NCI-H2107 (cell line): ENCODE results near the gene SAP130.

ENCODE experiments used
- DNase-seq: peaks from one replicate; lab custom pipeline; 2025; lab: John Stamatoyannopoulos, UW

SAP130 gene

DNA sequence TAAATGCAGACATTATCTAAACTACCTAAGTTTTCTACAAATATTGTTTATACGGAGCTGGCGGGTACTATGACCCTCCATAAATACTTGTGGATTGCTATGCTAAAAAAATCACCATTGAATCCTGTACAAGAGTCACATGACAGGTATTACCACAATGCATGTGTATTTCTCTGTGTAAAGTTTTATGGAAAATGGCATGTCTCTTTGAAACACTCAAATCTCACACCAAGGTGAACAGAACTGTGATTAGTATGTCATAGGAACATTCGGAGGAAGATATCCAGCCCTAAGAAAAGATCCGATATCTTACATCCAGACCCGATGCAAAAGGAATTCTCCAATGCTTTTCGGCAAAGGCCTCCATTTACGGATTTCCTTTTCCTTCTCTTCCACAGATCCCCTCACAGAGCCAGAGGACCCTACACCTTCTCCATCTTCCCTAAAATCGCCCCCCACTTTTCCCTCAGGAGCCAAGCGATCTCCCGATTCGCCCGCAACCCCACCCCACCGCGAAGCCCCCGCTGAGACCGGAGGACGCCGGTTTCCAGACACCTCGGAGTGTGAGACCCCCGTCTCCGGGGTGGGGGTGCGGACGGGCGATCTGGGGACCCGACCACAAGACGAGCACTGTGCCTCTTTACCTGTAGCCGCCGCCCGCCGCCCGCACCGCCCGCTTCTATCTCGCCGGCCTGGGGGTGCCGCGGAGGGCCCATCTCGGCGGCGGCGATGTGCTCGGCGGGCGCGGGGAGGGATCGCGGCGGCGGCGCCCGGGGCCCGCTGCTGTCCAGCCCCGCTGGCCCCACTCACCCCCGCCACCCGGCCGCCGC is 1.2 kb downstream of the SAP130 start:
- DNase-seq, result no peak

DNA sequence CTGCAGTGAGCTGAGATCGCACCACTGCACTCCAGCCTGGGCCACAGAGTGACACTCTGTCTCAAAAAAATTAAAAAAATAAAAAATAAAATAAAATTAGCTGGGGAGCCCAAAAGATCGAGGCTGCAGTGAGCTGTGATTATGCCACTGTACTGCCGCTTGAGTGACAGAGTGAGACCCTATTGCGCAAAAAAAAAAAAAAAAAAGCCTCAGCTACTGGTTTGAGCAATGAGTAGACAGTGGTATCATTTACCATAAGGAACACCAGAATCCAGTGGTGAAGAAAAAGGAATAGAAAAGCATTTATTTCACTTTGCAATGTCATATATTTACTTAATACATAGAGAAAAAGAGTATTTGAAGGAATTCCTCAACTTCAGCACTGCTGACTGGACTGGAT is 3.0 kb downstream of the SAP130 start:
- DNase-seq, result no peak

- DNase-seq, result no peak
Measured at GRCh38 chr2:128017561-128017960, 10.3 kb downstream of the SAP130 start.

DNA sequence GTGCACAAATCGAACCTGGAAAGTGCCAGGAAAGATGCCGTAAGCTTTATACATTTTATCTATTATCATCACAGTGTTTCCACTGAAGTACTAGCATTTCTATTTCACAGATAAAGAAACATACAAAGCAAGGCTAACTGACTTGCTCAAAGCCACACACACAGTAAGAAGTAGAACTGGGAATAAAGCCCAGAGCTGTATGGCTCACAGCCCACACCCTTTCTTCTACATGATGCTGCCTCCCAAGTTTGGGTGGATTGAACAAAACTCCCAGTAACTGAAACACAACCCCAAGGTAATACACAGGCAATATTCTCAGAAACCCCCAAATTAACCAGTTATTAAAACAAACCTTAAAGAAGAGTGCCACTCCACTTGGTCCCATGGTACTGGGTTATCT is 11.2 kb downstream of the SAP130 start:
- no peak for DNase-seq

DNA sequence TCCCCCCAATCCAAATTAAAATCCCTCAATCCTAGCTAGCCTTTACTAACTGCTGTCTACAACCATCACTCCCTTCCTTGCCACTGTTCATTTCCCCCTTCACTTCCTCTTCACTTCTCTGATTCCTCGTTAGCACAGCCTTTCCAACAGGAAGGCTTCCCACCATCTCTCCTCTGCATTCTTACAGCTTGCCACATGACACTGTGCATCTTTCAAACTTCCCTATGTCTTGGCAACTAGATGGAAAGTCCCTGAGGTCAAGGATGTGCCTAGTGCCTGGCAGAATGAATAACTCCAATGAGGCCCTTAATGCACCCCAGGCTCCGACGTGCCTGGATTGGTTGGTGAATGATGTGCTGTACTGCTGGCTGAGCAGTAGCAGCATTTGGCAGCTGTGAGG is 15.2 kb downstream of the SAP130 start:
- DNase-seq, result no peak

DNA sequence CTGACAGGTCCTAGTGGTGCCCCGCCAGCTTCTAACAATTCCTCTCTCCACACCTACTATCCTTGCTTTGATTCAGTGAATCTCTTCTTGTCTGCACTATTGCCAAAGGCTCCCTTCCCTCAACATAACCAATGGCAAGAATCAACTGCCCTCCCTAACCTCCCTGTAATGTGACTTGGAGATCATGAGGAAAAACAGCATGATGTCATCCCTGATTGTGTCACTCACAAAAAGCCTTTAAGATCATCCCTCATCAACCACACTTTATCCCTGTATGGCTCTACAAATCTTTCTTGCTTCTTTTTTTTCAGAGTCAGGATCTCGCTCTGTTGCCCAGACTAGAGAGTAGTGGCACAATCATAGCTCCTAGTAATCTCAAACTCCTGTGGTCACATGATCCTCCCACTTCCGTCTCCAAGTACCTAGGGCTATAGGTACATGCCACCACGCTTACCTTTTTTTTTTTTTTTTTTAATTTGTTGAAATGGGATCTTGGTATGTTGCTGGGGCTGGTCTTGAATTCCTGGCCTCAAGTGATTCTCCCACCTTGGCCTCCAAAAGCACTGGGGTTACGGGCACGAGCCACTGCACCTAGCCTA is 19.7 kb downstream of the SAP130 start:
- DNase-seq, result no peak

GRCh38 chr2:128004509-128004908 is 23.4 kb downstream of the SAP130 start:
- DNase-seq, result no peak

DNA sequence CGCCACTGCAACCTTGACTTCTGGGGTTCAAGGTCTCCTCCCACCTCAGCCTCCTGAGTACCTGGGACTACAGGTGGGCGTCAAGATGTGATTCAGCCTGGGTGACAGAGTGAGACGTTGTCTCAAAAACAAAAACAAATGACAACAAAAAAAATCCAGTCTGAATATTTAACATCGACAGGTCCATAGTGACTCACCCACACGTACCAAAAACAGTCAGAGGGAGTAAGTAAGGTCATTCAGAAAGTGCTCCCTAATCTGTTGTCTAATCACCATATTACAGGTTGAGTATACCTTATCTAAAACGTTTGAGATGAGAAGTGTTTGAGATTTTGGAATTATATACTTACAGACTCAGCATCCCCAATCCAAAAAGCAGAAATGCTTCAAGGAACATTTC is 24.4 kb downstream of the SAP130 start:
- no peak for DNase-seq

DNA sequence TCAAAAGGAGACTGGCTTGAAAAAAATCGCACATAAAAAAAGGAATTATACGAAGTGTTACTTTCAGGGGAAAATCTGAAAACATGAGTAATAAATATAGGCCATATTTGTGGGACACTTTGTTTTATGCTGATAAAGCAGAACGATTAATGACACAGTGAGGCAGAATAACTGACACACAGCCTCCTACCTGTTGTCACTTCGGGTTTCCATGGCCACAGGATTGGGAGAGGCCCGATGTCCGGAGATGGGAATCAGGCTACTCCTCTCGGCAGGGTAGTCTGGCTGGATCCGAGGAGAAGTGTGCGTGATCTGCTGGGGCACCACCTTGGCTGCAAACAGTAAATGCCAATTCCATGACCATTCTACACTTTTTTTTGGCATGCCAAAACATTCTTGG is 31.7 kb downstream of the SAP130 start:
- DNase-seq, result no peak

DNA sequence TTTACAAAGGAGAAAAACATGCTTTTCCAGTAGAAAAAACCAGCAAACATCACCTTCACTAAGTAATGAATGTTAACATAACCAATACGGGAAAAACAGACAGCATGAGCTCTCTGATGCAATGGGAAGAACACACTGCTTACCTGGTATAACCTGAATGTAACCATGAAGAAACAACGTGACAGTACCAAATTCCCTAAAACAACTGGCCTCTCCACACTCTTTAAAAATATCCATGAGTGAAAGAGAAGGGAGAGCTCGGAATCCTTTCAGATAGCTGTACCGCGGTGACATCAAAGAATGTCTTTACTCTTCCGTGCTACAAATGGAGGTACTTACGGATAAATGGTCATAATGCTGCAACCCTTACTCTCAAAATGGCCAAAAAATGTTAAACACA is 32.1 kb downstream of the SAP130 start:
- no peak for DNase-seq

GRCh38 chr2:127993659-127994058 is 34.2 kb downstream of the SAP130 start:
- no peak for DNase-seq

GRCh38 chr2:127991742-127992141 is 36.1 kb downstream of the SAP130 start:
- no peak for DNase-seq

DNA sequence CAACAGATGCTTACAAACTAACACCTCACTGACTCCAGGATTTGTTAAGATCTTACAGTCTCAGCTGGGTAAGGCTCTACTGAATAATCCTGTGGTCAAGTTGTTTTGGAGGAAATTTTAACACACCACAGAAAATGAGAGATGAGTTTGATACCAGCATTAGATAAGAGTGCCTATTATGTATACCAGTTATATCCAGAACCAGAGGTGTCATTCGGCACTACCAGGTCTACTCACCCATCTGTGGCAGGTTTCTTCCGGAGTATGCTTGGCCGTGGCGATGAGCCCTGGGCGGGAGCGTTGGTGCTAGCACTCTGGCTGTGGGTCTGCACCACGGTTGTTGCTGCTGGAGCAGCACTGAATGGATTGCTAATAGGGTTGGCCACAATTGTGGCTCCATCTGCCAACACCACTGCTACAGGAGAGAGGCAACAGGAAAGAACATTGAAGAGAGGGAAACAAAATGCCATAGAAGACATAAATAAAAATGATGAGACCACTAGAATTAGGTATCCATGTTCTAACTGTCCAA is 41.2 kb downstream of the SAP130 start:
- no peak for DNase-seq

- no peak for DNase-seq
Measured at GRCh38 chr2:127985735-127986134, 42.1 kb downstream of the SAP130 start.

DNA sequence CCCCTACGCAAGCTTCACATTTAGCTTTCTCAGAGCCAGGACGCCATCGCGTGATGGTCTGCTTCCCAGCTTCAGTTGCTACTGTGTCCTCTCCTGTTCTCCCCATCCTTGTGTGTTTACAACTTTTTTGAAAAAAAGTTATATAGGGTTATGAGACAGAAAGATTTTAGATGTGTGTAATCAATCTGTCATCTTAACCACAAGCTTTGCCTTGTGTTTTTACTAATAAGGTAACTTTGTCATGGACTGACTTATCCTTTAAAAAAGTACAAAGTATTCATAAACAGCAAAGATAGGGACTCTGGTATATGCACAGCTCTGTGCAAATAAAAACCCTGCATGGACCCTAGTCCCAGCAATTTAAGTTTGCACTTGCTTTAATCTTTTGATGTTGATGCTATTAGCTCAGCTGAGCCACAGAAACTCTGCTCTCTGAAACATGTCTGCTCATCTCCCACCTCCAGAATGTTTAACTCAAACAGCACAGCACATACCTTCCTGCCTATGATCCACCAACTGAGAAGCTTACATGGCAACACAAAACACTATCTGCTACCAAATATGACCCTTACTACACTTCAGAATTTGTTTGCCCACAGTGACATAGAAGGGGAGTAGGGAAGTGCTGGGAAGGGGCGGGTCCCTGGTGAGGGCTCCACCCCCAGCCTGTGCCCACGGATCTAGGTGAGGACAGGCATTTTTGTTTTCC is 42.7 kb downstream of the SAP130 start:
- DNase-seq, result no peak

DNA sequence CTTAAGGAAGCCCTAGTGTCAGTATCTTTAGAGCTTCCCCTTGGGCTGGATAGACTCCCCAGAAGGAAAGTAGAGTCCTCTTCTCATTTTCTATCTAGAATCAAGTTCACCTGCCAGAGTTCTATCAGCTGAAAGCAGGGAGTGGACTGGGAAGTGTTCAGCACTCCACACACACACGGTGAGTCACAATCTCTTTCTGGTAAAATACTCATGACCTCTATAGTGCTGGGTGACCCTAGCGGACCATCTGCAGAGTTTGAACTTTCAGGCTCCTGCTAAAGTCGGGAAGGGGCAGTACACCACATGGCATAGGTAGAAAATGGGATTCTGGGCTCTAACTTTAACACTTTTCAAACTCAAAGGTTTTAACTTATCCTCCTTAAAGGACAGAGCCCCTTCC is 43.3 kb downstream of the SAP130 start:
- DNase-seq, result no peak

DNA sequence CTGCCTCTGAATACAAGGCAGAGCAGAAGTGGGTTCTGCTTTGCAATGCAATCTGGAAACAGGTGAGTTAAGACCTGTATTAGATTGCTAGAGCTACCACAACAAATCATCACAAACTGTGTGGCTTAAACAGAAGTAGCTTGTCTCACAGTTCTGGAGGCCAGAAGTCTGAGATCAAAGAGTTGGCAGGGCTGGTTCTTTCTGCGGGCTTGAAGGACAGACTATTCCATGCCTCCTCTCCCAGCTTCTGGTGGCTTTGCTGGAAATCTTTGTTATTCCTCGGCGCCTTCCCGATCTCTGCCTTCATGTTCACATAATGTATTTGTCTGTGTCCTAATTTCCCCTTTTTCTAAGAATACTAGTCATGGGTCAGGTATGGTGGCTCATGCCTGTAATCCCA is 58.4 kb downstream of the SAP130 start:
- no peak for DNase-seq

- no peak for DNase-seq
Measured at GRCh38 chr2:127968610-127969339, 59.1 kb downstream of the SAP130 start.

DNA sequence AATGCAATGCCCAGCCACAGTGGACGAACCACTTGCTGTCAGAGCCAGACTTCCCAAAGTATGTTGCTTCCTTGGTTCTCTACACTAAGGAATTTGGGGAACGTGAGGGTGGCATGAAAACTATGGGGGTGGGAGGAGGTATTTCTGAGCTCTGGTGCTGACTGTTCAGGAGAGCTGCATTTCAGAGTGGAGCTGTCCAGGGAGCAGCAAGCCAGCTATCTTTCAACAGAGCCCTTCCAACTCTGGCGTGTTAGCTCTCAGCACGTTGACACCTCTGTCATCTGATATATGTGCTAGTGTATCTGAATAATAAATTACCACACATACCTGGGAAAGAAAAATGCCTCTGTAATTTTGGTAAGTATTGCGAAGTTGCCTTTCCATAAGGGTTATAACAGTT is 66.1 kb downstream of the SAP130 start:
- DNase-seq, result no peak

DNA sequence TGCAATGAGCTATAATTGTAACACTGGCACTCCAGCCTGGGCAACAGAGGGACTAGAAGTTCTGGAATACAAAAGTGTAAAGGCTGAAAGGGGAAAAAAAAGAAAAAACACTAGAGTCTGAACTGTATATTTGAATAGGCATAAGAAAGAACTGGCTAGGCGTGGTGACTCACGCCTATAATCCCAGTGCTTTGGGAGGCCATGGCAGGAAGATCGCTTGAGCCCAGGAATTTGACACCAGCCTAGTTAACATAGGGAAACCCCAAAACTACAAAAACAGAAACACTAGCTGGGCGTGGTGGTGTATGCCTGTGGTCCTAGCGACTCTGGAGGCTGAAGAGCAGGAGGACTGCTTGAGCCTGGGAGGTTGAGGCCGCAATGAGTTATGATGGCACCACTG is 70.6 kb downstream of the SAP130 start:
- DNase-seq, result no peak

DNA sequence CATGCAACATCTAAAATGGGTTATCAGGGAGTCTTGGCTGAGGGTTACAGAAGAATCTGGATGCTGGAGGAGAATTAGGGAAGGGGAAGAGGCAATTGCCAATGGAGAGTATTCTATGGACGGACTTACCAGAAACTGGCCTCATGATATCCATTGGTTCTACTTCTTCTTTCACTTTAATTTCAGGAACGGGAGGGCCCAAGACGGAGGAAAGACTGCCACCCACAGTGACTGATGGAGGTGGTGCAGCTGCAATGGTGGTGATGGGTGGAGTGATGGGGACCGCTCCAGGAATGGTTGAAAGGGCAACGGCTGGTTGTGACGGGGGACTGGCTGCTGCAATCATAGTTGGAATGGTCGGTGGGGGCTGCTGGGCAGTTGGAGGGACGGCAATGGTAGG is 73.0 kb downstream of the SAP130 start:
- DNase-seq, result no peak

- DNase-seq, result no peak
Measured at GRCh38 chr2:127953849-127954248, 74.0 kb downstream of the SAP130 start.
